Epithelial cell of prostate (primary cell): ENCODE data around the gene NR2F6.
"Not testable (repeated sequence)": the region's sequence is repeated elsewhere in the genome, so short reads cannot be mapped to it uniquely, and the experiment has no call there.

Experiments used
- DNase-seq: peaks from one replicate; pipeline ENCODE4 v3.0.0-alpha.2; 2011; ENCODE audit warnings: low read depth, low spot score
- H3K27ac ChIP-seq: fragments of 450-650 bp; 2 replicates; pipeline ENCODE4 v1.5.1; 2017; ENCODE audit warnings: mild to moderate bottlenecking

NR2F6 gene

GRCh38 chr19:17215127-17215971 is 30.4 kb downstream of the NR2F6 start, which contains the start of gene USE1:
Gene USE1, plus strand, starts transcription at chr19:17215357. Its CDS starts 49 bp downstream, at chr19:17215406.
- peak; percentile 59 for DNase-seq

GRCh38 chr19:17214508-17215126 is 31.1 kb downstream of the NR2F6 start:
- DNase-seq = no peak
- H3K27ac ChIP-seq = peak overlapping the region; percentile 80

More at GRCh38 chr19:17215127-17215971, 30.4 kb downstream of the NR2F6 start, which contains the start of gene USE1:
- peak within 1 kb of the TSS; percentile 80 for H3K27ac ChIP-seq

- H3K27ac ChIP-seq = no peak overlapping the region
- no peak for DNase-seq
Observed at GRCh38 chr19:17213334-17213733, 32.4 kb downstream of the NR2F6 start.

GRCh38 chr19:17211547-17212446 is 33.9 kb downstream of the NR2F6 start:
- DNase-seq = no peak
- no peak overlapping the region for H3K27ac ChIP-seq

GRCh38 chr19:17210296-17210695 is 35.4 kb downstream of the NR2F6 start:
- no peak overlapping the region for H3K27ac ChIP-seq
- no peak for DNase-seq

GRCh38 chr19:17209126-17210036 is 36.3 kb downstream of the NR2F6 start:
- no peak for DNase-seq
- no peak overlapping the region for H3K27ac ChIP-seq

GRCh38 chr19:17206736-17207581 is 38.8 kb downstream of the NR2F6 start:
- no peak overlapping the region for H3K27ac ChIP-seq
- DNase-seq = no peak

- H3K27ac ChIP-seq = no peak overlapping the region
- DNase-seq = no peak
Observed at GRCh38 chr19:17205237-17206140, 40.2 kb downstream of the NR2F6 start.

GRCh38 chr19:17202713-17203112 is 43.0 kb downstream of the NR2F6 start:
- H3K27ac ChIP-seq = no peak overlapping the region
- no peak for DNase-seq

- H3K27ac ChIP-seq = no peak overlapping the region
- peak; percentile 5 for DNase-seq
Observed at GRCh38 chr19:17202249-17202648, 43.5 kb downstream of the NR2F6 start.

- DNase-seq = no peak
- H3K27ac ChIP-seq = no peak overlapping the region
Observed at GRCh38 chr19:17200408-17201079, 45.2 kb downstream of the NR2F6 start.

GRCh38 chr19:17197666-17198065 is 48.1 kb downstream of the NR2F6 start:
- no peak overlapping the region for H3K27ac ChIP-seq
- no peak for DNase-seq

GRCh38 chr19:17196610-17197009 is 49.1 kb downstream of the NR2F6 start:
- no peak for DNase-seq
- no peak overlapping the region for H3K27ac ChIP-seq

GRCh38 chr19:17195106-17195505 is 50.6 kb downstream of the NR2F6 start:
- H3K27ac ChIP-seq = no peak overlapping the region
- DNase-seq = no peak

- no peak overlapping the region for H3K27ac ChIP-seq
- DNase-seq = no peak
Observed at GRCh38 chr19:17194608-17195007, 51.1 kb downstream of the NR2F6 start.

GRCh38 chr19:17192751-17193150 is 53.0 kb downstream of the NR2F6 start:
- no peak overlapping the region for H3K27ac ChIP-seq
- no peak for DNase-seq

GRCh38 chr19:17191736-17192135 is 54.0 kb downstream of the NR2F6 start:
- DNase-seq, H3K27ac ChIP-seq: not testable (repeated sequence)
